ENCODE results near the gene RPL22.

RPL22 gene

DNA sequence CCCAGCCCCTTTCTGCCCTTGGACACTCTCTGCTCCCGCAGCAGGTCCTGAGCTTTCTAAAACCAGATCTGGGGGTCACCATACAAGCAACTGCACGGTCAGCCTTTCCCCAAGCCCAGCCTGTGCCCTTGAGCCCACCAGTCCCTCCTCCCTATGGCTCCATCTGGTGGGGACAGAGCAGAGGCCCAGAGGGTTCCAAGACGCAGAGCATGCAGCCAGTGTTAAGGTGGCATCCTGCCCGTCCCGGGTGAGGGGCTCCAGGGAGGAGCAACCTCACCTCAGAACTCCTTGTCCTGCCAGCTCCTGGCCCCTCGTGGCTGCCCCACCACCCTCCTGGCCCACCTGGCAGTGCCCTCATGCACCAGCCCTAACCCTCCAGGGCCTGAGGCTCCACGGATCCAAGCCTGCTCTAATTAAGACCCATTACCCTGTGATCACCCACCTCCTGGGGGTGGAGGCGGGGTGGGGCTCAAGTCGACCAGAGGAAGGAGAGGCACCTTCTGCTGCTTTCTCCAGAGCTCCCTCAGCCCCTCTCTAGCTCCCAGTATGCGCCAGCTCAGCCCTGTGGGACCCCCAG lies 27.8 kb downstream of the RPL22 start:
- no peak for DNase-seq

- DNase-seq: no peak
Observed at GRCh38 chr1:6170742-6171201, 28.6 kb downstream of the RPL22 start.

DNA sequence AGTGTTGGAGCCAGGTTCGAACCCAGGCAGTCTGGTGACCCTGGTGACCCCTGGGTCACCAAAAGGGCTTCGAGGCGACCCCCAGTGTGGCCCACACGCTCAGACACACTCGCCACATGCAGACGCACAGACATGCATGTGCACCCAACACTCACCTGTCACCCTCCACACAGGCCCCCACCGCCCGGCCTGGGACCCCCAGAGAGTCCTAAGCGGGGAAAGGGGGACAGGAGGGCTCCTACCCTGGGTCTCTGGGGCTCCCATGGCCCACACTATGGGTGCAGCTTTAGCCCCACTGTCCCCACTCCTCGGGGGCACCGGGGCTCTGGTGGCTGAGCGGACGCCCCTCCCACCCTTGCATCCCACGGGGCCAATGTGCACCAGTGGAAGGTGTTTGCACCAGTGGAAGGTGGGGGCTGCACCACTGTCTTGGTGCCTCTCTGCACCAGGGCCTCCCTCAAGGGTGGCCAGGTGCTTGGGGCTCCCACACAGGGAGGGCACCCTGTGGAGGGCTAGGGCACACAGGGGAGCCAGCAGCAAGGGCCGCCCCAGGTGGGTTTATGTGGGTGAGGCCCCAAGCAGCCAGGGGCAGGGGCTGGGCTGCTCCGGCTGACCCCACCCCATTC lies 29.2 kb downstream of the RPL22 start:
- DNase-seq: no peak

- no peak for DNase-seq
Observed at GRCh38 chr1:6168947-6169586, 30.3 kb downstream of the RPL22 start.

DNA sequence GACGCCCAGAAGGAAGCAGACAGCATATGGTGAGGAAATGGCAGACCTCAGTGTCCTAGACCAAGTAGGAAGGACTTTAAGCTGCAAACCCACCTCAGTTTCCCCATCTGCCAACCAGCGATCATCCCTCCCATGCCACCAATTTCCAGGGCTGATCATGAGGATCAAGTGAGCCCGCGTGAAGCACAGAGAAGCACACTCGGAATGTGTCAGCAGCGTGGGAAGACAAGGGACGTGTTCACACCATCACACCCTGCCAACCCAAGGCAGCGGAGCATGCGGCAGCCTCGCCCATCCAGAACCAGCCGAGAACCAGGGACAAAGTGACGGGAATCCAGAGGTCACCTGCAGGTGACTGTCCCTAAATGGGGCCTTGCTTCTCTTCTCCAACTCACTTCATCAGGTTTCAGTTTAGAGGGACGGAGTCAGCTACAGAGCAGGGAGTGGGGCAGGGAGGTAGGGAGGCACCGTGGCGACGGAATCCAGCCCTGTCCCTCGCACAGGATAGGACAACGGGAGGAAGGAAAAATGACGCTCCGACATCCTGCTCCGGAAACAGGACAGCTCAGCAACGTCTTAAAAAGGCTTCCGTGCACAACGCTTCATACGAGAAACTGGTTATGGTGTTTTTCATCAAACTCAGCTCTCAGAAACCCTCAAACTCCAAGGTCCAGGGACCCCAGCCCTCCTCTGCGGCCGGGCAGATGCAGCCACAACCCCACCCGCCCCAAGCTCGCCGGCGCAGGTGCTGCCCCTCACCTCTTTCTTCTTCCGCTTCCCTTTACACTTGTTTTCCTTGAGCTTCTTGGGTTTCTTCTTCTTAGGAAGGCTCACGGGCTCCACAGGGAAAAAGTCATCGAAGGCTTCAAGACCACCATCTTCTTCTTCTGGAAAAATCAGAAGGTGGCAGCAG lies 31.7 kb downstream of the RPL22 start:
- no peak for DNase-seq

DNA sequence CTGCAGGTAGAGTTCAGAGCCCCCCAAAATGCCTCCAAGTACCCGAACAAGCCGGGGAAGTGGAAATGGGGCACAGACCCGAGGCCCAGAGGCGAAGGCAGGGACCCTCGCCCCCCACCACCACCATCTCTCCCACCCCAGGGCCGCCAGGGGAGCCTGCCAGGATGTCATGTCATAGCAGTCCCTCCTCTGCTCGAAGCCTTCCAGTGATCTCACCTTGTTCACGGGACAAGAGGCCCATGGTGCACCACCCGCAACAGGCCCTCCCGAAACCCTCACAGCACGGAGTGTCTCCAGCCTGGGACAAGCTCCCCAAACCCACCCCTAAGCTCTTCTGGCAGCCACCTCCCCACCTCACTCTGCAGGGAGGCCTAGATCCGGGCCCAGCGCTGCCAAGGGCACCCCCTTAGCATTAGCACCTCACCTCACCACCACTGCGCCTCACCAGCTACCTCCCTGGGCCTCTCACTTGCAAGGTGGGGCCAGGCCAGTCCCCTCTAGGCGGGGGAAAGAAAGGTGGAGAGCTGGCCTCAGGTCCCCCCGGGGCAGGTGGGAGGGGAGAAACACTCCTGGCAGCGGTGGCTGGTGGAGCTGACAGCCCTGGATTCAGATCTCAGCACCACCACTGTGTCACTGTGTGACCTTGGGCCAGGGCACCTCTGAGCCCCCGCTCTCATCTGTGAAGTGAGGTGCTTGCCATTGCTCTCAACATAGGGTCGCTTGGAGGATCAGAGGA lies 32.6 kb downstream of the RPL22 start:
- DNase-seq: no peak

DNA sequence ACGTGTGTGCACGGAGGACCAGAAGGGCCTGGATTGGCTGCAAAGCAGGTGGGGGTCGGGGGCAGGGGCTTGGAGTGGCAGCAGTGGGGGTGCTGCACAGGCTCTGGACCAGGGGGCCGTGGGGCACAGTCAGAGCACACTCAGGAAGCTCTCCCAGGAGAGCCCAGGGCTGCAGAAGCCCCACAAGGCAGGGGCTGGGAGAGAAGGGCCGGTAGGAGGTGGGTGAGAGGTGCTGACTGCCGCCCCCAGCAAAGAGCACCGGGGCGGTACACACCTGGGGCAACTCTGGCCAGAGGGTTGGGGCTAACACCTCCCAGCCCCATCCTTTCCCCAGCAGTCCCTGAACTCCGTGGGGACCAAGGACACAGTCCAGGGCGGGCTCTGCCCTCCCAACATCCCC lies 33.2 kb downstream of the RPL22 start:
- DNase-seq: no peak

DNA sequence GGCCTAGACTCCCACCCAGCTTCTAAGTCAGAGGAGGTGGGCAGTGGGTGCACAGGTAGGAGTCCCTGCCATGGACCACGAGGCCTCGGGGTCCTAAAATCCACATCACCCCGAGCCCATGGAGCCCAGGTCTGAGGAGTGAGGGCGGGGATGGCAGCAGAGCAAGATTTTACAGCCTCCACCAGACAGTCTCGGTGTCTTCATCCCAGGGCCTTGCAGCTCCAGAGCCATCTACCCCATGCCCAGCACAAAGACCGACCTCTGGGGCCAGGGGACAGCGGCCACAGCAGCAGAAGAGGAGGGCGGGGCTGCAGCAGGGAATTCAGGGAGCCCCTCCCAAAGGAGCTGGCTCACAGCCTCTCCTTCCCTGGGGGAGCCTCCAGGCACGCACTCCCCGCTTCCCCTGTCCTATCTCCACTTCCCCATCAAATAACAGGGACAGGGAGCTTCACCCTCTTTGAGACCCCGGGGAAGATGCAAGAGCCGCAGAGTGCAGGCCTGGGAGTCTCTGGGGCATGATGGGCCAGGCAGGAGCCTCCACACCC lies 33.9 kb downstream of the RPL22 start:
- DNase-seq: no peak

DNA sequence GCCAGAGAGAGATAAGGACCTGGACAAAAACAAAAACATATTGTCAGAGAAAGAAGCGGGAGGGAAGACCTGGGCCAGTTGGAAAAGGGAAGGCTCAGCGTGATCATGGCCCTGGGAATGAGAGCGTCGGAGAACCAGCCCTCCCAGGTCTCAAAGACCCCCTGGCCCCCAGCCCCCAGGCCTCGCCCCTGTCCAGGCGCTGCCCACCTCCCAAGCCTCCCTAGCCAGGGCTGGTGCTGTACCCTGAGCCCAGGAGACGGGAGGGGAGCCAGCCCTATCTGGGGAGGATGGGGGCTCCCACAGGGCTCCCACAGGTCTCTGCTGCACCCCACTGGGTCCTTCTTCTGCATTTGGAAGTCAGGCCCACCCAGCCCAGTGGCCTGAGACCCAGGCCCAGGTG lies 34.4 kb downstream of the RPL22 start:
- no peak for DNase-seq

GRCh38 chr1:6163973-6164617 lies 35.3 kb downstream of the RPL22 start:
- no peak for DNase-seq

GRCh38 chr1:6163191-6163972 lies 36.0 kb downstream of the RPL22 start:
- DNase-seq: no peak

DNA sequence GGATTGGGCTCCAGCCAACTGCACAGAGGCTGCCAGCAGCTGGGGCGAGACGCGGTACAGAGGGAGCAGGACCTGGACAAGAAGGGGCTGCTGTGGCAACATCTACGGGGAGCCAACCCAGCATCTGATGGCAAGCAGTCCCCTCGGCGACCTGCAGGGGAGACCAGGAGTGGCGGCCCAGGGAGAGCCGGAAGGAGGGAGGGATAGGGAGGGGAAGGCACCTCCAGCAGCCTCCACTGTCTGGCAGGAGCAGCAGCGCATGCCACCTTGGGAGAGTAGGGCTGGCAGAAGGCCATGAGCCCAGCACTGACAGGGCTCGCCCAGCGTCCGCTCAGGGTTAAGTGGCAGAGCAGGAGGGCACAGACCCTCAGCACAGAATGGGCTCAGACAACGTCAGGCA lies 36.6 kb downstream of the RPL22 start:
- DNase-seq: no peak

GRCh38 chr1:6162341-6162740 lies 37.1 kb downstream of the RPL22 start:
- DNase-seq: no peak

- DNase-seq: no peak
Observed at GRCh38 chr1:6158181-6158580, 41.2 kb downstream of the RPL22 start.

GRCh38 chr1:6157528-6158174 lies 41.7 kb downstream of the RPL22 start:
- DNase-seq: no peak

- no peak for DNase-seq
Observed at GRCh38 chr1:6157132-6157527, 42.3 kb downstream of the RPL22 start.

DNA sequence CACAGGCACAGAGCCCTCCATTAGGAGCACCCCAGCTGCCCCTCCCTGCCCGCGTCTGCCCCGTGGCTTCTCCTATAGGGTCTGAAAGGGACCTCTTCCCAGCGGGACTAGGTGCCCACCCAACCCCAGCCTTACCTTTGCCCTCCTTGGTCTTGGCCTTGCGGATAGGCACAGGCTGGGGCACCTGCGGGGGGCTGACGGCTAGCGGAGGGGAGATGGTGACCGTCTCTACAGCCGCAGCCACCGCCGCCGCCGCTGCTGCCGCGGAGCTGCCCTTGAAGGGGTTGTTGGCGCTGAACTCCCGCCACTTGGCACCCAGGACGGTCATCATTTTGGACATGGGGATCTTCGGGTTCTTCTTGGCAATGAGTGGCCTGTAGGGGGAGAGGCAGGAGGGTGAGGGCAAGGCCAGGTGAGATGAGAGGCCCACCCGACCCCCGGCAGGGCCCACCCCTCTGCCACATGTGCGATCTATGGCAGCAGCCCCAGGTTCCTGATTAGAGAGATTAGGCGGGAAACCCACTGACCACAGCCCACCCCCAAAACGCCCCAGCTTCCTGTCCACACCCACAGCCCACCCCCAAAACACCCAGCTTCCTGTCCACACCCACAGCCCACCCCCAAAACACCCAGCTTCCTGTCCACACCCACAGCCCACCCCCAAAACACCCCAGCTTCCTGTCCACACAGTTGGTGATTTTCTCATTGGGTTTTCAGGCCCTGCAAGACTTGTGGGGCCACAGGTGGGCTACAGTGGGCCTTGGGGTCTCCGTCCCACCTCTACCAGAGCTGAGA lies 44.7 kb downstream of the RPL22 start:
- no peak for DNase-seq

GRCh38 chr1:6152882-6153281 lies 46.5 kb downstream of the RPL22 start:
- no peak for DNase-seq

GRCh38 chr1:6152181-6152580 lies 47.2 kb downstream of the RPL22 start:
- DNase-seq: no peak

Data from CD4-positive, alpha-beta T cell treated with Interleukin-4 for 1 hour (primary cell).